ENCODE measurements around the gene CWC27. TPM values are rescaled to one million over a fixed set of nuclear protein-coding genes. Genes with fewer than 3 reads are reported as not detected.

CWC27 gene
- total RNA-seq, 6 donors from 2014 or later: 8.0 to 21.2 (median 14.6) TPM

- no peak overlapping the region for H3K4me3 ChIP-seq
- no peaks in the 10 kb centered on the region for H3K27me3 ChIP-seq
- TF ChIP-seq POLR2AphosphoS5 (IDR thresholded peaks at IDR 0.05): no peak
- TF ChIP-seq POLR2A (IDR thresholded peaks at IDR 0.05): no peak
- TF ChIP-seq CTCF (IDR thresholded peaks at IDR 0.05): no peak
- no peak for TF ChIP-seq EP300 (IDR thresholded peaks at IDR 0.05)
- ATAC-seq (ENCODE audit: low FRiP score in 2 of 2) (no peak), DNase-seq (peak in 1 of 2 donors; percentile 18)
- no peak overlapping the region for H3K27ac ChIP-seq
- no peaks in the 10 kb centered on the region for H3K9me3 ChIP-seq
- WGBS, 2 donors: 87 to 95% methylated on average over 6 of the region's 6 CpGs
- H3K36me3 ChIP-seq: no peaks in the 10 kb centered on the region
- no peaks in the 10 kb centered on the region for H3K4me1 ChIP-seq
Measured at GRCh38 chr5:65059681-65060598, 291.2 kb downstream of the CWC27 start.

- H3K4me3 ChIP-seq: no peak overlapping the region
- DNase-seq (no peak), ATAC-seq (ENCODE audit: low FRiP score in 2 of 2) (no peak)
- no peaks in the 10 kb centered on the region for H3K36me3 ChIP-seq
- no peaks in the 10 kb centered on the region for H3K9me3 ChIP-seq
- 90 to 95% methylated on average over 7 to 9 of the region's 9 CpGs for WGBS, 2 donors
- no peaks in the 10 kb centered on the region for H3K4me1 ChIP-seq
- no peak for TF ChIP-seq CTCF (IDR thresholded peaks at IDR 0.05)
- no peak for TF ChIP-seq POLR2A (IDR thresholded peaks at IDR 0.05)
- TF ChIP-seq EP300 (IDR thresholded peaks at IDR 0.05): no peak
- TF ChIP-seq POLR2AphosphoS5 (IDR thresholded peaks at IDR 0.05): no peak
- no peak overlapping the region for H3K27ac ChIP-seq
- H3K27me3 ChIP-seq: no peaks in the 10 kb centered on the region
Measured at GRCh38 chr5:65061250-65061973, 292.7 kb downstream of the CWC27 start.

GRCh38 chr5:65061974-65062353, 293.2 kb downstream of the CWC27 start:
- no peaks in the 10 kb centered on the region for H3K27me3 ChIP-seq
- no peaks in the 10 kb centered on the region for H3K36me3 ChIP-seq
- no peaks in the 10 kb centered on the region for H3K4me1 ChIP-seq
- 88 to 100% methylated on average over 1 of the region's 1 CpG for WGBS, 2 donors
- H3K9me3 ChIP-seq: no peaks in the 10 kb centered on the region
- no peak overlapping the region for H3K27ac ChIP-seq
- TF ChIP-seq POLR2A (IDR thresholded peaks at IDR 0.05) (no peak), EP300 (IDR thresholded peaks at IDR 0.05) (no peak), CTCF (IDR thresholded peaks at IDR 0.05) (no peak), POLR2AphosphoS5 (IDR thresholded peaks at IDR 0.05) (no peak)
- no peak overlapping the region for H3K4me3 ChIP-seq
- no peak for ATAC-seq (ENCODE audit: low FRiP score in 2 of 2)
- DNase-seq: no peak

- Histone ChIP-seq H3K27ac (peak overlapping the region in 1 of 4 donors; percentile 19), H3K4me3 (no peak overlapping the region), H3K9me3 (no peaks in the 10 kb centered on the region), H3K4me1 (no peaks in the 10 kb centered on the region), H3K36me3 (no peaks in the 10 kb centered on the region), H3K27me3 (no peaks in the 10 kb centered on the region)
- no peak for DNase-seq
- ATAC-seq (ENCODE audit: low FRiP score in 2 of 2): peak in 1 of 2 donors; percentile 84
- no peak for TF ChIP-seq POLR2A (IDR thresholded peaks at IDR 0.05)
- 54 to 64% methylated on average over 6 of the region's 6 CpGs for WGBS, 2 donors
Measured at GRCh38 chr5:65062469-65063083, 293.8 kb downstream of the CWC27 start.

- Histone ChIP-seq H3K27me3 (no peaks in the 10 kb centered on the region), H3K4me3 (no peak overlapping the region), H3K27ac (no peak overlapping the region), H3K9me3 (no peaks in the 10 kb centered on the region), H3K4me1 (no peaks in the 10 kb centered on the region), H3K36me3 (no peaks in the 10 kb centered on the region)
- ATAC-seq (ENCODE audit: low FRiP score in 2 of 2) (no peak), DNase-seq (no peak)
- WGBS, 2 donors: 87 to 90% methylated on average over 2 of the region's 2 CpGs
- TF ChIP-seq POLR2AphosphoS5 (IDR thresholded peaks at IDR 0.05) (no peak), CTCF (IDR thresholded peaks at IDR 0.05) (no peak), POLR2A (IDR thresholded peaks at IDR 0.05) (no peak), EP300 (IDR thresholded peaks at IDR 0.05) (no peak)
Measured at GRCh38 chr5:65065001-65065511, 296.3 kb downstream of the CWC27 start.

Data from upper lobe of left lung (tissue), 6 donors.